Stimulated activated CD8-positive, alpha-beta memory T cell treated with anti-CD3 and anti-CD28 coated beads, Interleukin-12 subunit alpha, Interleukin-12 subunit beta, amount 100 ng/mL, for 4 hours (primary cell): ENCODE results near the gene CACNA1E.

ENCODE experiments used
- DNase-seq: peaks from one replicate; pipeline ENCODE4 v3.0.0-alpha.2; 2020; ENCODE audit warnings: low read depth

CACNA1E gene

DNA sequence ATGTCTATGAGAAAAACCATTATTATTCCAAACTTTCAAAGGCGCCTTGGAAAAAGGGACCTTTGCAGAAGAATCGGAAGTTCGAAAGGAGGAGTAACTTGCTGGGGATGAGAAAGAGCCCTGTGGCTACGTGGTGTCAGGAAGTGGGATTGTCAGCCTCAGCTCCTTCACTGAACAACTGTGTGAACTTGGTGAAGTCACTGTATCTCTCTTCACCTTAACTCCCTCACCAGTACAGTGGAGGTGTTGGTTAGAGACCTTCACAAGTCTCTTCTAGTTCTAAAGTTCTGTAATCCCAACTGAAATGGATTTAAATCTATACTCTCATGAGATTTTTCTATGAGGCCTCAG lies 285.6 kb downstream of the CACNA1E start:
- DNase-seq = no peak

DNA sequence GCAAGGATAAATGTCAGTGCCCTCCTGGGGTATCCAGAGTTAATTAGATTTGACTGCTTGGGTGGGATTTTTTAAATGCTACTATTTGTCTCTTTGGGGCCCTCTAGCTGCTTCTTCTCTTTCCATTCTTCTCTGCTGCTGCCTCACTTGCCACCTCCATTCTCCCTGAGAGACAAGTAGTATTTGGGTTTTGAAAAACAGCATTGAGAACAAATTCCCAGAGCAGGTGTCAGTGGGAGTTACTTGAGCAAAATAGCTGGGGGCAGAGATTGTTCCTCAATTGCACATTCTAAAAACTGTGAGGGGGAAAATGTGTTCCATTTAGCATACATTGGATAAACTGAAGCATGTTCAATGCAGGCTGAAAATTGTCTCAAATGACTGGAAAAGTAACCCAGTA lies 286.5 kb downstream of the CACNA1E start:
- no peak for DNase-seq

DNA sequence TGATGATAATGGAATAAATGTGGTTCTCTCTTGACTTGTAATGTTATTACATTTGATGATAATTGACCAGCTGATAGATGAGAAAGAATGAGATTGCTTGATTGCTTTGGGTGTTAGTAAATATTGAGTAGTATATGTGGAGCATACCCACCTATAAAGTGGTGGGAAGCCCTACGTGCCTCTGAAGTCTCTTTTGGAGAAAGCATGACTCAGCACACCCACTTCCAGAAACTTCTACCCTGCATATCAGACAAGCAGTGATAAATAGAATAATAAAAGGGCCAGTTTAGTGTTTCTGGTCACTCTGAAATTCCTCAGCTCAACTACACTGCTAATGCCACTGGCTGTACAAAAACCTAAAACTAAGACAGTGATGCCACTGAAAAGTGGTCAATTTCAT lies 289.4 kb downstream of the CACNA1E start:
- no peak for DNase-seq

DNA sequence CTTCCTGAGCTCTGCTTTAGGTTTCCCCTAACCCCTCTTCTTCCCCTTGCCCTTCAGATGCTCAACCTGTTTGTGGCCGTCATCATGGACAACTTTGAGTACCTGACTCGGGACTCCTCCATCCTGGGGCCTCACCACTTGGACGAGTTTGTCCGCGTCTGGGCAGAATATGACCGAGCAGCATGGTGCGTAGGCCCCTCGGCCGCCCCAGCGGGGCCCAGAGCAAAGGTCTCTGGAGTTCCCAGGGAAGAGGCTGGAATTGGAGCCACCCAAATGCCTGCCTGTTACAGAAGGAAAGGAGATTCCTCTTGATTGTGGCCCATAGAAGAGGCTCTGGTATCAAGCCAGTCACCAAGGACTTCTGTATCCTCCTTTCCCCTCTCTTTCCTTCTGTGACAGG lies 292.7 kb downstream of the CACNA1E start:
- no peak for DNase-seq

DNA sequence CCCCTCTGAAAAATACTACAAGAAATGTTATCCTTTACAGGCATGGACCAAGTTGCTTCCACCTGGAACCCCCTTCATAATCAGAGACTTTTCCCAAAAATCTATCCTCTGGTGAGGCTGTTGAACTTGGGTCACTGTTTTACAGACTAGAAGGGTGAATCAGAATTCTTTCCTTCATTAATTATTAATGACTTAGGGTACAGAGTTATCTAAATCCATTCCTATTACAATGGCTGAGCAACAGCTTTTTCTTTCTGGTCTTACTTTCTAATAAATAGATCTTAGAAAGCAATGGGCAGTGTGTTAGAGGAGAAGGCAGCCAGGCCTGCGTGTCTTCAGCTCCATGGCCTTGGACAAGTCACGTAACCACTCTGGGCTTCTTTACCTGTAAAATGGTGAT lies 294.0 kb downstream of the CACNA1E start:
- no peak for DNase-seq

DNA sequence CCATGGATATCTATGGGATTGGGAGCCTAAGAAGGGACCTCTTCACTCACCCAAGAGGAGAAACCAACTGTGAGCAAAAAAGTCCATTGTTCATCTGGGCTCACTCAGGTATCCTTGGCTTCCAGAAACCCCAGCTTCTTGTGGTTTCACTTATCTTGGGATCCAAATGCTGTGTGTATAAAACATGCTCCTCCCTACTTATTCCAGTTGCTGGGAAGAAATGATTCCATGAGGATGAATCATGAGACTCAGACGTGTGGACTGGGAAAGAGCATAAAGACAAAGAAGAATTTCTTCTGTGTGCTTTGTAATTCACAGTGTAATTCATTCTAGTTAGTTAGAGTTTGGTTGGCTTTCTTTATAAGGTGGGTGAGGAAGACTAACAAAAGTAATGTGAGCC lies 294.5 kb downstream of the CACNA1E start:
- DNase-seq = no peak

DNA sequence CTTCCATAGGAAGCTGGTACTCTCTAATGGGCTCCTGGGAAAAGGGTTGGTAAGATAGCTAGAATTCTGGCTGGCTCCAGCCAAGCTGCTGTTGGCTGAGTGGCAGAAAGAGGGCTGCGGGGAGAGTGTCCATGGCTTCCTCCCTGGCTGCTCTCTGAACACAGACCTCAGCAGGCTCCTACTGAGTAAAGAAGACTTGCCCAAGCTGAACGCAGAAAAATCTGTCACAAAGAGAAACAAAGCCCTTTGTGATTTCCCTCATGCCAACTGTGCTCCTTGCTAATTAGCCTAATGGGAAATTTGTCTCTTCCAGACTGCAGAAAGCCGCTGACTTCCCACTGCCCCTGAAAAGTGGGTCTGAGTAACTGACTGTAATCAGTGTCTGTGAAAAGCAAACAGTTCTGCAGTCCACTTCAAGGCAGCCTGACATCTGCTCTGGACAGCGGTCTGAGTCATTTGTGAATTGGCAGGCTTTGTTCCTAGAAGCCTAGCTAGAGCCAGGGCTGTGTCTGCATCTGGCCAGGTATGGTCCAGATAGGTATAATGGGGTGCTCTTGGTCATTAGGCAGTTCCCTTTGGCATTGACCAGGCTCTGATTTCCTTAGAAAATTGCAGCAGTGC lies 295.4 kb downstream of the CACNA1E start:
- DNase-seq = no peak

DNA sequence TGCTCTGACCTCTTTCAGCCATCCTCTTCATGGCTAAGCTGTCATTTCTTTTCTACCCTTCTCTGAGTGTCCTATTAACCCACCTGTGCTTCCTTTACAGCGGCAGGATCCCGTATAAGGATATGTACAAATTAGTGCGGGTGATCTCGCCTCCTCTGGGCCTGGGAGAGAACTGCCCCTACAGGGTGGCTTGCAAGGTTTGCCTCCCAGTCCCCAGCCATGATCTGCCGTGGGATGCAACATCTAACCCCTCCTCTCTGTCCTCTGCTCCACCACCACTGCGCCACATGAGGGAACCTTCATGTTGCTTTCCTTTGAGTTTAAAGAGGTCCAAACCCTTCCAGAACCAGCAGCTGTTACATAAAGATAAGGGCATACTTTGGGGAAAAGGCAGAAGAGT lies 296.0 kb downstream of the CACNA1E start:
- no peak for DNase-seq

DNA sequence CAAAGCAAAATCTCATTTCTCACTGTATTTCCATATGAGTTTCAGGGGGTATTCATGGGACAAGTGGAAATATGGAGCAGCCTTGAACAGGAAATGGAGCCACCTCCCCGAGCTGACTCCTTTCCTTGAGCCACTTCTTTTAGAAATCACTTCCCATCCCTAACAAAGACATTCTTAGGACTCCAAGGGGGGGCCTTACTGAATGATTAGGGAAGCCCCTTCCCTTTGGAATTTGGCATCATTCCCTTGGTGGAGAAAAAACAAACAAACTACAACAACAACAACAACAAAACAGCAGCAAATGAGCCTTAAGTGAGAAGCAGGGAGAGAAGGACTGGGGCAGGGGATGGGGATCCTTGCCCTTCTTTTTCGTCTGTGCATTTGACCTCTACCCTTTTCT lies 299.9 kb downstream of the CACNA1E start:
- no peak for DNase-seq

DNA sequence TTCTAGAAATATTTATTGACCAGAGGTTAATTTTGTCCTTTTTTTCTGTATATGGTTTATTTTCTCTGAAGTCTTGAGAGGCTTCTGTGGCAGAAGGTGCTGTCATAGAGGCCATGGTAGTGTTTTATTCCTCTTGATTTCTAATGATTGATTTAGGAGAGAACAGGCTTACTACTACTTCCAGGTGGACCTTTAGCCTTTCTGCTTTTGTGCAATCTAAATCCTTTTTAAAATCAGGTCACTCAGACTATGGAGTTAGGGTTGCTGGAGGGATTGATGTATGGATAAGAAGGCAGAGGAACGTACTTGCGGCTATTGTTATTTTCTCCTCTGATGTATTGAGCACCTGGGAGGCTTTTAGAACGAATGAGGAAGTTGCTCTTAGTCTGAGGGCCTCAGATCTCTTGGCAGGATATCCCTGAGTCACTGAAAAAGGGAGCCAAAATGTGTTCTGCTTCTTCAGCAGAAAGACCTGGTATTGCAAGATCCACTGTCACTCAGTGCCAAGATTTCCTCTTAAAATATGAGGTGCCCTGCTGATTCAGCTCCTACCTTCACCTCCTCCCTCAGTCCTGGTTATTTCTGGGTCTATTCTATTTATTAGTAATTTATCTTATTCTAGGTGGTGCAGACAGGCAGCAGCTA lies 300.8 kb downstream of the CACNA1E start:
- no peak for DNase-seq

DNA sequence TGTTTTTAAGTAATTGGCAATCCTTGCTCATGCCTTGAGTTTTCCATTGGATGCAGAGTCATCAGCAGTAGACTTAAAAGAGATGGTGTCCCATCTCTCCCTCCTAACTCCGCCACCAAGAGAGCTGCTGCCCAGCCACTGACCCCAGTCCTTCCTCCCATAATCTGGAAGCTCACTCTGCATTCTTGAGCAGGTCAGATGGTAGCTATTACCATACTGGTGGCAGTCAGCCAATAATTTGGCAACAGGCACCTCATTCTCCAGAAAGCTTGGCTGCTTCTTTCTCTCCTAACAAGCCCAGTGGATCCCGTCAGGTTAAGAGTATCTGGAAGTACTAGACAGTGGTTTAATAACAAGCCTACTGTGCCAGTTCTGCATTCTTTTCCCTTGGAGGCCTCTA lies 306.1 kb downstream of the CACNA1E start:
- DNase-seq = no peak

DNA sequence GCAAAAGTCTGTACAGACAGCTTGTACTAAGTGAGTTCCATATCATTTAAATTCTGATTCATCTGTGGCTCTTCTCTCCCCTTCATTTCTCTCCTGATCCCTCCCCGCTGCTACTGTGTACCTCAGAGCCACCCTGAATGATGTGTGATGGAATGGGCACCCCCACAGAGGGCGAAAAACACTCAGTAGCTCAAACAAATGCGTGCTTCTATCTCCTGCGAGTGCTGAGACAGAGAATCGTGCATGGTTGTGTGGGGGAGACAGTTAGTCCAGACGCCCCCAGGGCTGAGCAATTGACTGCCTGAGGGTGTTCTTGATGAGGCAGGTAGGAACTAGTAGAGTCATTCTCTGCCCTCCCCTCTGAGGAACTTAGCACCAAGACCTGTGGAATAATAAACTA lies 308.4 kb downstream of the CACNA1E start:
- no peak for DNase-seq

DNA sequence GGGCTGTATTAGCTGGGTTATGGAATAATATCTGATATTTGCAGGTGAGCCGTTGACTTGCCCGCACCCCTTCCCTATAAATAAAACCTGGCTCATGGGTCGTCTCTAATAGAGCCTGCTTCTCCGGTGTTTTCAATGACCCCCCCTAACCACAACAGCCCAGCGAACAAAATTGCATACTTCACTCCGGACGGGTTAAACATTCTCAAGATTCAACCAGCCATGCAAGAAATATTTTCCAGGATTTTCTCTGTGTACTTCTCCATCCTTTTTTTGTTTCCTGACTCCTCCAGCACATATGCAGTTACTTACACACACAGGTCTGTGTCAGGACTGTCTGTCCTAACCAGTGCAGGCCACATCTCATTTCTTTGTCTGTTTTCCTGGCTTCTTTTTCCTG lies 310.5 kb downstream of the CACNA1E start:
- no peak for DNase-seq

DNA sequence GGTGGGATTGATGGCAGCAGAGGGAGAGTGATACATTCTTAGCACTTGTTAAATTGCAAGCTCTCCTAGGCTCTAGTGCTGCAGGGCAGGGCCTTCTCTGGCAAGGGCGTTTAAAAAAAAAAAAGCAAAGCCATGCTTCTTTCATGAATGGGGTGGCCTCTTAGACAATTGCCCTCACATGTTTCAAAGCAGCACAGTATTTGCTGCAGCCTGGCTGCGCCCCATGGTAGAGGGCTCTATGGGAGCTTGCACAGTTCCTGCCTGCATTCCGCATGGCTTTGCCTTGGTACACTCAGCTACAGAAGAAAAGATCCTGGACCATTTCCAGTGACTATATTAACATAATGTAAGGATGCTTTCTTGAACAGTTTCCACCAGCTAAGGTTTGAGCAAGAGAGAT lies 311.0 kb downstream of the CACNA1E start:
- no peak for DNase-seq

DNA sequence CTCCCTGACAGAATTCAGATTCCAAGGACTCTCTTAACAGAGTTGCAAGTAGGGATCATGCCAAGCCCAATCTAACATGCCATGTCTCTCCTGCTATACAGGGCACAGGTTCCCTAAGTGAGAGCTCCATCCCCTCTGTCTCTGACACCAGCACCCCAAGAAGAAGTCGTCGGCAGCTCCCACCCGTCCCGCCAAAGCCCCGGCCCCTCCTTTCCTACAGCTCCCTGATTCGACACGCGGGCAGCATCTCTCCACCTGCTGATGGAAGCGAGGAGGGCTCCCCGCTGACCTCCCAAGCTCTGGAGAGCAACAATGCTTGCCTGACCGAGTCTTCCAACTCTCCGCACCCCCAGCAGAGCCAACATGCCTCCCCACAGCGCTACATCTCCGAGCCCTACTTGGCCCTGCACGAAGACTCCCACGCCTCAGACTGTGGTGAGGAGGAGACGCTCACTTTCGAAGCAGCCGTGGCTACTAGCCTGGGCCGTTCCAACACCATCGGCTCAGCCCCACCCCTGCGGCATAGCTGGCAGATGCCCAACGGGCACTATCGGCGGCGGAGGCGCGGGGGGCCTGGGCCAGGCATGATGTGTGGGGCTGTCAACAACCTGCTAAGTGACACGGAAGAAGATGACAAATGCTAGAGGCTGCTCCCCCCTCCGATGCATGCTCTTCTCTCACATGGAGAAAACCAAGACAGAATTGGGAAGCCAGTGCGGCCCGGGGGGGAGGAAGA lies 315.0 kb downstream of the CACNA1E start:
- DNase-seq = no peak

DNA sequence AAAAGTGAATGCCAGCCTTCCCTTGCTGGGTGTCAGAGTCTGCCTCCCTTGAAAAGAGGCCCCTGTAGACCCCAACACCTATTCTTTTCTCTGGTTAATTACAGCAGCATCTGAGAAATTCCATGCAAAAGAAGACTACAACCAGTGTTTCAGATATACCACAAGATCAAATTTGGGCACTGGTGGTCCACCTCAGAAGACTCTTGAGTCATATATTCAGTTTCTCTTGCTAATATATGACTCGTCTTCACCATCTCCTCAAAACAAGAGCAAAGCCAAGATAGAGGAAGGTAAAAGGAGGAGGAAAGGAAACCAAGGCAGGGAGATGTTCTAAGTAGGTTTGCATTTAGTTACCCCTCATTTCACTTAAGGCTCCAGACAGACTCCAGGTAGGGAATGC lies 318.3 kb downstream of the CACNA1E start:
- DNase-seq = no peak

DNA sequence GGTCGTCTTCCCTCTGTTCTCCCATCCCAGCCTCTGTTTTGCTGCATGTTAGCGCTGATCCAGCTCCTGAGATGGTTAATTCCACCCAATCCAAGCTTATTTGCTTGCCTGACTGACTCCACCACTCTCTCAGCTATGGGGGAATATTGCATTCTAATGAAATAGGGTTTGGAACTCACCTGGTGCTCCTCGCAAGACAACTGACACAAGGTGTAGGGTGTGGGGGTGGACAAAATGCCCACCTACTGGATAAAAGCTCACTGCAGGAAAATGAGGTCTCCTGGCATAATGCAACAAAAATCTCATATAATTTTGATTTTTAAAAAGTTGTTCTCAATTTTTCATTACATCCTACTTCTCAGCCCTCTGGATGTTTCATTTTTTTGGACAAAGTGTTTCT lies 319.1 kb downstream of the CACNA1E start:
- DNase-seq = no peak

DNA sequence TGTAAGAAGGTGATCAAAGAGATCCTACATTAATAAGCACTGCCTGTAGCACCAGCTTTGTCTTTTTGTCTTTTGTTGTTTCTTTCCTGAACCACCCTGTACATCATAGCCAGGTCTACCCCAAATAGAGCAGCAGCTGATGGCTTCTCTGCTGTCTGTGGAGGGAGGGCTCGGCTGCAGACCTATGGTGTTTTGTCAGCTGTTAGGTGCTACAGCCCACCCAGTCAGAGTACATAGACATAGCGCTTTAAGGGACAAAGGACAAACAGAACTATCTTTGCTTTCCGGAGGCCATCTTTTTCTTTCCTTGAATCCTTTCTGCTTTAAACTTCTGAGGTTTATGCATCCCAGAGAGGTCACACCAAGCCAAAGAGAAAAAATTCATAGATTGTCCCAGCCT lies 320.1 kb downstream of the CACNA1E start:
- no peak for DNase-seq

DNA sequence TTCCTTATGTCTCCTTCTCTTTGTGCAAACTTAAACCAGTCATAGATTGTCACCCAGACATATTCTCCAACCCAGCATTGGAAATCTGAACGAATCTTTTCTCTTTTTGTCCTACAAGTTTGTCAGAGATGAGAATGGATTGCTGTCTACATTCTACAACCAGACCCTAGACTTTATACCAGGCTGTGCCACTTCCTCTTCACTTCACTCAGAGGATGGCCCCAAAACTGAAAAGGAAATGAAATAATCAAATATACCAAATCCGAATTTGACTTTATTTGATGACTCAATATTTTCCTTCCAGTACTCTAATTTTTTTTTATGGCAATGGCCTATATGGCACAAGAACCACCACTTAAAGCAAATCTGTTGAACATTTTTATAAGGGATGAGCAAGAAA lies 321.7 kb downstream of the CACNA1E start:
- no peak for DNase-seq

DNA sequence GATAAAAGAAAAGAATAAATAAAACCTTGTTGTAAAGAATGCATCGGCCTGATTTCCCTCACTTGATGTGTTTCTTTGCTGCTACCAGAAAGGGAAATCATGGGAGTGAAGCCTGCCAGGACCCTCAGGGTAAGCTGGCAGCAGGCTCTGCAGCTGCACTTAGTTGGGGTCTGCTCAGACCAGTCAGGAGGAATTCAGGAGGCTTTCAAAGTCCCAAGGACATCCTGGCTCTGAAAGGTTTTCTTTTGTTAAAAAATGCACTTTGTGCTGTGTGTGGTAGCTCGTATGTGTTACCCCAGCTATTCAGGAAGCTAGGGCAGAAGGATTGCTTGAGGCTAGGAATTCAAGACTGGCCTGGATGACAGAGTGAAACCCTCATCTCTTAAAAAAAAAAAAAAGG lies 323.4 kb downstream of the CACNA1E start:
- DNase-seq = no peak

DNA sequence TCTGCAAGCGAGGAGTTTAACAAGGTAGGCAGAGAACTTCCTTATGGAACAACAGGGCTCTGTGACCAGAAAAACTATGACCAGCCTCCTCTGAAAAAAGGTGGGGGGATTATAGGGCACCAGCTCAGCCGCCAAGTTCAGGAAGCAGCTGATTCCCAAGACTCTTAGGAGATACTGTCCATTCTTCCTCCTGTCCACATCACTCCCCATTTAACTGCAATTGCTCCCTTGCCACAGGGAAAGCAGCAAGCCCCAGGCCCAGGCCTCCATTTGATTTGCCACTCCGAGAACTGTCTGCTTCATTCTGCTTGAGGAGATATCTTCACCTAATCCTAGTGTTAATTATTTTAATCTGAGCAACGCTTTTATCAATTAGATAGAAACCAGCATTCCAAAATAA lies 323.9 kb downstream of the CACNA1E start:
- no peak for DNase-seq

DNA sequence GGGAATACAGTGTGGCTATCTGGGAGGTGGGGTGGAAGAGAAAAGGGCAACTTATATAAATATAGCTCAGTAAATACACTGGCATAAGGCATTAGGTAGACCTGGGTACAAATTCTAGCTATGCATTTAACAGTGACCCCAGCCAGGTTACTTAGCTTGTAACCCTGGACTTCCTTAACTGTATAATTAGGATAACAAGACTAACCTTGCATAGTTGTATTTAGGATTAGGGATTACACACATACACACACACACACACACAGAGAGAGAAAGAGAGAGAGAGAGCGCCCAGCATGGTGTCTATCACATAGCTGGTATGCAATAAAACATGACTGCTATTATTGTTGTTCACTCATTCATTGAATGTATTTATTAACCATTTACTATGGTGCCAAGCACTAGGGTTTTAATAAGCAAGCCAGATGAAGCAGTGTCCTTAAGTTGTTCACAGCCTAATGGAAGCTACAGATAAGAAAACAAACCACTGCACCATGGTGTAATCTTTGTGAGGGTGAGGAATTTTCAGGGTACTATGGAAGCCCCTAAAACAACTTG lies 326.8 kb downstream of the CACNA1E start:
- DNase-seq = no peak

DNA sequence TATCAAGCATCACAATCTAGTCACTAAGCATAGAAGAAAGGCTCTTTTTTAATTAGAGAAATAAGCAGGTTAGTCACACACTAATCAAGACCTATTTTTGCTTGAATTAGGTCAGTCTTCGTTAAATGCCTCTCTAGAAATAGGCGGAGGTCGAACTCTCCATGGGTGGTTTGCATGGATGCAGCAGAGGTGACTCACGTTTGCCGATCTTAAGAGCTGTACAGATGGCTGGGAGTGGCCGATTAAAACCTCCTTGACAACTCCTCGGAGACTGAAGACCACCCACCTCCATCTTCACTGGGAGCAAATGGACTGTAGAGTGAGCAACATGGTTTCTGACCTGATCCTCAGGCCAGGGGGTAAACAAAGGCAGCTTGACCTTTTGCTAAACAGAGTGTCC lies 328.9 kb downstream of the CACNA1E start:
- no peak for DNase-seq

DNA sequence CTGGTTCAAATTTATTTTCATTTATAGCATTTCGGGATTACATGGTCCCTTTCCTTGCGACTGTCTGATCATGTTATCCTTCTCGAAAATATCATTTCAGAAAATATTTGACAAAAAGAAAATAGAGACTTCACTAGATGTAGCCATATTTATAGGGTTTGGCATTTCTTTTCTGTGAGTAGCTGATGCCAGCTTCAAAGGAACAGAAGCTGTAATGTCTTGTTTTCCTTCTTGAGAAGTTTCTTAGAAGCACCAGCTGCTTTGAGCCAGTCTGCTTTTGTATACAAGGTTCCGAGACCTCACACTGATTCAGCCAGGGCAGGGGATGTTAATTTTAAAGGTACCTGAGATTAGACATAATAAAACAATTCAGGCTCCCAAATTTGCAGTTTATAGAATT lies 329.9 kb downstream of the CACNA1E start:
- no peak for DNase-seq
